CD4-positive, alpha-beta memory T cell (primary cell): Measurements from ENCODE around the gene KRTAP9-3. TPM values are rescaled to one million over a fixed set of nuclear protein-coding genes. Genes with fewer than 3 reads are reported as not detected.
A peak's percentile ranks its signal among the peaks of the same experiment; 100 is the strongest.
"Not testable (repeated sequence)": the region's sequence is repeated elsewhere in the genome, so short reads cannot be mapped to it uniquely, and the experiment has no call there.

Experiments used
- CTCF ChIA-PET: fragments of 350-600 bp; sonication (Branson Sonifier 250); formaldehyde crosslinking; loops from one replicate; lab custom pipeline; 2021; ENCODE audit warnings: inconsistent platforms; ENCODE audit not compliant: partially characterized antibody; lab: Charles Lee
- POLR2A ChIA-PET: fragments of 350-600 bp; sonication (Branson Sonifier 250); formaldehyde crosslinking; loops from one replicate; lab custom pipeline; 2021; ENCODE audit not compliant: partially characterized antibody; lab: Charles Lee
- DNase-seq, 5 donors: peaks; one replicate each; pipeline versions ENCODE4 v3.0.0 to v3.0.0-alpha.2; 2020 to 2022; ENCODE audit warnings: mixed read lengths in 1 of 5
- H3K27ac ChIP-seq: one replicate; pipeline ENCODE4 v1.7.0; 2013; ENCODE audit warnings: low read depth, low read length
- H3K27me3 ChIP-seq: 2 replicates; pipeline ENCODE4 v1.7.0; 2013; ENCODE audit warnings: mild to moderate bottlenecking, low read length, moderate library complexity; ENCODE audit not compliant: insufficient read depth
- H3K36me3 ChIP-seq: 2 replicates; pipeline ENCODE4 v1.7.0; 2013; ENCODE audit warnings: mild to moderate bottlenecking, low read length, moderate library complexity; ENCODE audit not compliant: insufficient read depth
- H3K4me1 ChIP-seq: 2 replicates; pipeline ENCODE4 v1.7.0; 2013; ENCODE audit warnings: mild to moderate bottlenecking, low read length, moderate library complexity; ENCODE audit not compliant: insufficient read depth
- H3K4me3 ChIP-seq, 2 donors: one replicate each; pipeline ENCODE4 v1.7.0; 2013; ENCODE audit warnings: low read length in 2 of 2, mild to moderate bottlenecking in 1 of 2
- H3K9me3 ChIP-seq, 2 donors: one replicate each; pipeline ENCODE4 v1.7.0; 2013; ENCODE audit warnings: low read length in 2 of 2, control low read depth in 1 of 2; ENCODE audit not compliant: control insufficient read depth in 1 of 2
- H3K27ac Mint-ChIP-seq, 7 donors: one replicate each; pipeline ENCODE4 v1.8.0; 2020 to 2021; ENCODE audit warnings: mixed read lengths in 7 of 7, mild to moderate bottlenecking in 6 of 7, inconsistent platforms in 3 of 7, moderate library complexity in 3 of 7
- H3K27me3 Mint-ChIP-seq, 2 donors: one replicate each; pipeline ENCODE4 v1.8.0; 2020 to 2021; ENCODE audit warnings: mixed read lengths in 2 of 2
- H3K36me3 Mint-ChIP-seq, 2 donors: one replicate each; pipeline ENCODE4 v1.8.0; 2020 to 2021; ENCODE audit warnings: mixed read lengths in 2 of 2, inconsistent platforms in 1 of 2, mild to moderate bottlenecking in 1 of 2
- H3K4me1 Mint-ChIP-seq, 4 donors: one replicate each; pipeline ENCODE4 v1.8.0; 2020 to 2021; ENCODE audit warnings: mixed read lengths in 4 of 4, mild to moderate bottlenecking in 1 of 4
- H3K4me3 Mint-ChIP-seq, 8 donors: one replicate each; pipeline ENCODE4 v1.8.0; 2020 to 2021; ENCODE audit warnings: mixed read lengths in 8 of 8, mild to moderate bottlenecking in 7 of 8, moderate library complexity in 6 of 8, inconsistent platforms in 3 of 8
- H3K9me3 Mint-ChIP-seq, 8 donors: one replicate each; pipeline ENCODE4 v1.8.0; 2020 to 2021; ENCODE audit warnings: mixed read lengths in 8 of 8, mild to moderate bottlenecking in 5 of 8, inconsistent platforms in 3 of 8, moderate library complexity in 1 of 8
- intact Hi-C: fragments of 100-400 bp; cut with micrococcal nuclease; formaldehyde crosslinking; loops from one replicate; pipeline ENCODE4 v1.15.1; 2023
- polyA plus RNA-seq, 2 donors: library from polyadenylated mRNA; unstranded; fragments of 300-500 nt; fragmentation: Illumina TruSeq; gene quantifications; one replicate each; pipeline ENCODE4 v1.2.3, GENCODE V29; 2021
- total RNA-seq, 2 experiments: library from RNA; stranded (reverse); gene quantifications; one replicate each; pipeline ENCODE4 v1.2.3, GENCODE V29; 2021

The KRTAP9-3 gene
- total and polyA plus RNA-seq, 4 experiments from 2014 or later: not detected

GRCh38 chr17:41230094-41230493, 2.2 kb upstream of the KRTAP9-3 start:
- H3K4me1 Mint-ChIP-seq: peaks cover 0 to 2% (median under 1%) of the 10 kb centered on the region in 4 donors
- H3K27ac ChIP-seq: no peak overlapping the region
- ChIA-PET POLR2A (interaction anchor here (1.4 kb wide), 1 partner anchor 78 kb away, joined by 3 read pairs; no protein-coding TSS in a partner anchor), CTCF (interaction anchor here (2.0 kb wide), 1 partner anchor 319 kb away, joined by 4 read pairs; no protein-coding TSS in a partner anchor)
- no peak overlapping the region for H3K4me3 Mint-ChIP-seq
- H3K9me3 Mint-ChIP-seq: peaks cover 0 to 2% (median 0%) of the 10 kb centered on the region in 8 donors
- H3K4me3 ChIP-seq: no peak overlapping the region
- no peak for DNase-seq
- peaks cover 17 to 21% of the 10 kb centered on the region in 2 donors for H3K27me3 Mint-ChIP-seq
- H3K36me3 Mint-ChIP-seq: no peaks in the 10 kb centered on the region
- H3K36me3 ChIP-seq: no peaks in the 10 kb centered on the region
- intact Hi-C loops: no loop called here
- no peaks in the 10 kb centered on the region for H3K27me3 ChIP-seq
- H3K4me1 ChIP-seq: no peaks in the 10 kb centered on the region
- H3K27ac Mint-ChIP-seq: no peak overlapping the region
- no peaks in the 10 kb centered on the region for H3K9me3 ChIP-seq

GRCh38 chr17:41231731-41232130, 518 bp upstream of the KRTAP9-3 start:
- intact Hi-C loops: no loop called here
- Histone ChIP-seq H3K4me3 (no peak overlapping the region), H3K27ac (no peak overlapping the region), H3K9me3 (no peaks in the 10 kb centered on the region), H3K36me3 (no peaks in the 10 kb centered on the region), H3K27me3 (no peaks in the 10 kb centered on the region), H3K4me1 (no peaks in the 10 kb centered on the region)
- no peaks in the 10 kb centered on the region for H3K36me3 Mint-ChIP-seq
- ChIA-PET CTCF (no interaction called here), POLR2A (no interaction called here)
- peaks cover 0 to 2% (median under 1%) of the 10 kb centered on the region in 4 donors for H3K4me1 Mint-ChIP-seq
- H3K9me3 Mint-ChIP-seq: peaks cover 0 to 2% (median 0%) of the 10 kb centered on the region in 8 donors
- no peak overlapping the region for H3K4me3 Mint-ChIP-seq
- no peak overlapping the region for H3K27ac Mint-ChIP-seq
- no peak for DNase-seq
- peaks cover 18 to 21% of the 10 kb centered on the region in 2 donors for H3K27me3 Mint-ChIP-seq

- H3K9me3 ChIP-seq, H3K27ac ChIP-seq, H3K4me3 Mint-ChIP-seq, H3K9me3 Mint-ChIP-seq, H3K36me3 ChIP-seq, POLR2A ChIA-PET, CTCF ChIA-PET, intact Hi-C loops, H3K27ac Mint-ChIP-seq, H3K4me3 ChIP-seq, H3K4me1 ChIP-seq, DNase-seq, H3K4me1 Mint-ChIP-seq, H3K27me3 ChIP-seq, H3K36me3 Mint-ChIP-seq: not testable (repeated sequence)
- H3K27me3 Mint-ChIP-seq: peaks cover 22 to 24% of the 10 kb centered on the region in 2 donors
These were observed 4.9 kb downstream of the KRTAP9-3 start for GRCh38 chr17:41237116-41237515.

GRCh38 chr17:41237949-41238437, 5.7 kb downstream of the KRTAP9-3 start, which contains the start of gene KRTAP9-8:
Gene KRTAP9-8, plus strand, starts transcription at chr17:41237999. Its CDS starts 53 bp downstream, at chr17:41238052.
- H3K36me3 ChIP-seq, H3K27me3 ChIP-seq, H3K4me1 Mint-ChIP-seq, H3K9me3 ChIP-seq, H3K4me1 ChIP-seq, intact Hi-C loops, H3K27ac Mint-ChIP-seq, CTCF ChIA-PET, DNase-seq, H3K36me3 Mint-ChIP-seq, H3K27ac ChIP-seq, H3K4me3 ChIP-seq, H3K4me3 Mint-ChIP-seq, H3K9me3 Mint-ChIP-seq, POLR2A ChIA-PET: not testable (repeated sequence)
- H3K27me3 Mint-ChIP-seq: peaks cover 21 to 27% of the 10 kb centered on the region in 2 donors

GRCh38 chr17:41246995-41247787, 14.9 kb downstream of the KRTAP9-3 start:
- intact Hi-C loops, H3K4me3 ChIP-seq, H3K36me3 ChIP-seq, H3K27ac ChIP-seq, H3K9me3 Mint-ChIP-seq, H3K4me1 ChIP-seq, H3K36me3 Mint-ChIP-seq, H3K27me3 ChIP-seq, POLR2A ChIA-PET, DNase-seq, H3K9me3 ChIP-seq, H3K4me1 Mint-ChIP-seq, H3K4me3 Mint-ChIP-seq, CTCF ChIA-PET: not testable (repeated sequence)
- H3K27me3 Mint-ChIP-seq: peaks cover 3 to 10% of the 10 kb centered on the region in 2 donors
- peak overlapping the region in 1 of 7 donors; percentile 11 for H3K27ac Mint-ChIP-seq

GRCh38 chr17:41249637-41250240, 17.5 kb downstream of the KRTAP9-3 start, which contains the start of gene KRTAP9-4:
Gene KRTAP9-4, plus strand, starts transcription at chr17:41249687. Its CDS starts 34 bp downstream, at chr17:41249721.
- CTCF ChIA-PET, H3K4me3 Mint-ChIP-seq, H3K27me3 ChIP-seq, H3K36me3 ChIP-seq, H3K4me1 ChIP-seq, POLR2A ChIA-PET, H3K9me3 Mint-ChIP-seq, intact Hi-C loops, H3K27ac ChIP-seq, H3K27me3 Mint-ChIP-seq, H3K9me3 ChIP-seq, DNase-seq, H3K4me3 ChIP-seq, H3K4me1 Mint-ChIP-seq, H3K27ac Mint-ChIP-seq, H3K36me3 Mint-ChIP-seq: not testable (repeated sequence)

- Mint-ChIP-seq H3K36me3 (no peaks in the 10 kb centered on the region), H3K9me3 (no peaks in the 10 kb centered on the region), H3K4me1 (peaks cover 0 to 9% (median 0%) of the 10 kb centered on the region in 4 donors), H3K4me3 (no peak overlapping the region), H3K27me3 (peaks cover 7 to 14% of the 10 kb centered on the region in 2 donors), H3K27ac (no peak overlapping the region)
- Histone ChIP-seq H3K4me1 (no peaks in the 10 kb centered on the region), H3K4me3 (no peak overlapping the region), H3K27ac (no peak overlapping the region), H3K9me3 (no peaks in the 10 kb centered on the region), H3K36me3 (no peaks in the 10 kb centered on the region), H3K27me3 (no peaks in the 10 kb centered on the region)
- intact Hi-C loops: no loop called here
- POLR2A ChIA-PET: no interaction called here
- CTCF ChIA-PET: no interaction called here
- DNase-seq: no peak
These were observed 19.0 kb downstream of the KRTAP9-3 start for GRCh38 chr17:41251261-41251660.
